CD4-positive, alpha-beta T cell treated with Interleukin-10 for 1 hour (primary cell): ENCODE data around the gene AFF1.
"Not testable (repeated sequence)": the region's sequence is repeated elsewhere in the genome, so short reads cannot be mapped to it uniquely, and the experiment has no call there.

Experiments used
- DNase-seq: peaks from one replicate; pipeline ENCODE4 v3.0.0-alpha.2; 2020

AFF1 gene

GRCh38 chr4:86959588-86960500 is 25.0 kb downstream of the AFF1 start:
- DNase-seq, result no peak

DNA sequence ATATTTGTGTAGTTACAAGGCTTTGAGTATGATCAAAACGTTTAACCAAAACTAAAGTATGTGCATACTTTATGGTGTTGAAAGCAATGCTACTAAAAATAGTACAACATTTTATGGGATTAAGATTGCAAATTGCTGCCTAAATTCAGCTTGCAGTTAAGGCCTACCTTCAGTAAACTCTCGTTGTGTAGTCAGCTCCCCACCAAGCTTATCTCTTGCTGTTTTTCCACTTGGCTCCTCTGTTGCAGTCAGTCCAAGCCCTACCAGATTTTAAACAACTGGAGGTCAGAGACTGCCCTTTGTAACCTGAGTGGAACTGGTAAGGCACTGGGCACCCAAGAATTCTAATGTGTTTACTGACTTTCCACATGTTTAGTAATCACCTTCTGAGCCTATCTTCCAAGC is 25.7 kb downstream of the AFF1 start:
- no peak for DNase-seq

- DNase-seq, result no peak
These were observed 26.3 kb downstream of the AFF1 start for GRCh38 chr4:86961116-86961515.

DNA sequence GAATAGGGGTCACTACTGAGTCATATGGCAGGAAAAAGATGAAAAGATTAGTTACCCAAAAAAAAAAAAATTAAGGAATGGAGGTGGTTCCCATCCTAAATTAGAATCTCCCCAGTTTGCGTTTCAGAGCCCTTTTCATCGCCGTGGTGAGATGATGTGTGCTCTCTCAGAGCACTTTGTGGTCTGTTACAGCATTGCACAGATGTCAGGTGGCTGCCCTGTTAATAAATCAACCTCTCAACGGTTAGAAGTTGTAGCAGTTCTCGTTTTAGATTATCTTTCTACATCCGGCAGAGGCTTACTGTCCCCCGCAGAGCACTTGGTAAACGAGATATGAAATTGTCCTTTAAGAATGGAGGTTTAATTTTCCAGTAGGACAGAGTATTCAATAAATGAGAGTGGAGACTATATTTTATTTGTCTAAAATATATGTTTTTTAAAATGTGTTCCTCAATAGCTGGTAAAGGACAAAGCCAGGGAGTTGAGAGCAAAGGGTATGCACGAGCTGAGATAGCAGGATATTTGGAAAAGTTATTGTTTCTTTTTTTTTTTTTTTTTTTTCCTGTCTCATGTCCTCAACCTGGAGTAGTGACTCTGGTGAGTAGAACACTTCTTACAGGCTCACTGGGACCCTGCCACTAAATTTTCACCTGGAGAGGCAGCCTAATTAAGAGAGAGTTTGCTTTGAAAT is 26.9 kb downstream of the AFF1 start:
- DNase-seq, result no peak

- DNase-seq, result no peak
These were observed 28.9 kb downstream of the AFF1 start for GRCh38 chr4:86963697-86964096.

- no peak for DNase-seq
These were observed 30.5 kb downstream of the AFF1 start for GRCh38 chr4:86965019-86965976.

DNA sequence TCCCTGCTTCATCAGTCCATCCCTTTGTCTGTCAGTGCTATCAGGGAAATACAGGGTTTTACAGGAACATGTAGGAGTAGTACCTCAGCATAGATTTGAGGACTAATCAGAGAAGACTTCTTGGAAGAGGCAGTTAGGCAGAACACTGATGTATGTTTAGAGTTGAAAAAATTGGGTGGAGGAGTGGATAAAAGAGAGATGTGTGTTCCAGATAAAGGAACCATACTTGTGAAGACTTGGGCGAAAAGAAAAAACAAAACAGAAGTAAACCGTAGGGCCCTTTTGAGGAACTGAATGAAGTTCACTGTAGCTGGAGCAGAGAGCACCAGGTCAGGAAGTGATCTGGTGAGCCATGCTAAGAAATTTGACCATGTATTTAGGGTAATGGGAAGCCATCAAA is 32.3 kb downstream of the AFF1 start:
- no peak for DNase-seq

DNA sequence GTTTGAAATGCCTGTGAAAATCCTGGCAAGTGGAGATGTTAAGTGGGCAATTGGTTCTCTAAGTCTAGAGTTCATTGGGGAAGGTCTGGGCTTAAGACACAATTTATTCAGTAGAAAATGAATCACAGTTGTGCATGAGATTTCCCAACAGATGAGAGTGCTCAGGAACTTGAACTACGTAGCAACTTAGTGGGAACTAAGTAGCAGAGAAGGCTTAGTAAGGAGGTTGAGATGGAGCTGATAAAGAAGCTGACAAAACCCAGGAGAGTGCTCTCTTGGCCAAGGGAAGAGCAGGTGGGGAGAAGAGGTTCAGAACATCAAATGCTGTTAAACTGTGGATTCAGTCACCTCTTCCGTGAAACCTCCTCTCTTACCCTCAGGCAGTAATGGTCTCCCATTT is 33.0 kb downstream of the AFF1 start:
- no peak for DNase-seq

GRCh38 chr4:86968547-86968946 is 33.7 kb downstream of the AFF1 start:
- no peak for DNase-seq

GRCh38 chr4:86970447-86971354 is 35.9 kb downstream of the AFF1 start:
- no peak for DNase-seq

DNA sequence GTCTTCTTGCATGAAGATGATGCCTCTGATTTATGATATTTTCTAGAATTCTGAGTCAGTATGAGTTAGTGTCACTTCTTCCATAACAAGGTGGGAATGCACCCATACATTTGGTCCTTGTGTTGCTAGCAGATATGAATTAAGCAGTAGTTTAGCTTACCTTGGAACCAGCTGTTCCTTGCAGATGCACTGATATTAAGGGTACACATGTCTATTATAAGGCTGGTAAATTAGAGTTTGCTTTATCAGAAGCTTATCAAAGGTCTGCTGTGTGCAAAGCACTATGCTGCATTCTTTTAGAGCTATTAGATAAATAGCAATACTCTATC is 36.5 kb downstream of the AFF1 start:
- DNase-seq, result no peak

GRCh38 chr4:86972997-86973396 is 38.2 kb downstream of the AFF1 start:
- DNase-seq, result no peak

DNA sequence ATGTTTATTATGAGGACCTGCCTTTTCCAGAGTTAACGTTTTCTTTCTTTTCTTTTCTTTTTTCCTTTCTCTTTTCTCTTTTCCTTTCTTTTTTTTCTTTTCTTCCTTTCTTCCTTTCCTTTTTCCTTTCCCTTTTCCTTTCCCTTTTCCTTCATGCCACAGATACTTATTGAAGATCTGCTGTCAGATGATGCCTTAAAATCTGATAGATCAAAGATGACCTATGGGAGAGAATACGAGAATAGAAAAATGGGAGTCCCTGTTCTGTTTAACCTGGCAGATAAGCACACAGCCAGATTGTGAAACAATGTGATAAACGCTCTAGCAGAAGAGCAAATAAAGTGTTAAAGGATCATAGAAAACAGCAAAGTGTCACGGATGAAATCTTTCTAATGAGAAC is 38.9 kb downstream of the AFF1 start:
- DNase-seq, result no peak

DNA sequence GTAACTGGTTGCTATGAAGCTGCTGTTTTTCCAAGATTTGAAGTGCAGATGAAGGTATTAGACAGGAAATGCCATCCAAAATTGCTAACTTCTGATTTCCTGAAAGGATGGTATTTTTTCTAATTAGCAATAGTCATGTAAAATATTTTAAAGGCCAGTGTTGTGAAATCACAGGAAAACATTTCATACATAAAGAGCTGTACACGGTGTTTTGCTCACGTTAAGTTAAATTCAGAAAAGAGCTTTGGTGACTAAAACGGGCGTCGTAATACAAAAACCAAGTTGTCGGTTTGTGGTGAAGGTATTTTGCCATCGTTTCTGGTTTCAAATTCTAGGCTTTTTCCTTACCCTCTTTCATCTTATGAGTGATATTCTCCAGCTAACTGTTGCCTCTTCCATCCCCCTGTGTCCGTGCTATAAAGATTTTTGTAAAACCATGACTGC is 39.8 kb downstream of the AFF1 start:
- DNase-seq, result no peak

- DNase-seq, result no peak
These were observed 41.1 kb downstream of the AFF1 start for GRCh38 chr4:86975927-86976326.

DNA sequence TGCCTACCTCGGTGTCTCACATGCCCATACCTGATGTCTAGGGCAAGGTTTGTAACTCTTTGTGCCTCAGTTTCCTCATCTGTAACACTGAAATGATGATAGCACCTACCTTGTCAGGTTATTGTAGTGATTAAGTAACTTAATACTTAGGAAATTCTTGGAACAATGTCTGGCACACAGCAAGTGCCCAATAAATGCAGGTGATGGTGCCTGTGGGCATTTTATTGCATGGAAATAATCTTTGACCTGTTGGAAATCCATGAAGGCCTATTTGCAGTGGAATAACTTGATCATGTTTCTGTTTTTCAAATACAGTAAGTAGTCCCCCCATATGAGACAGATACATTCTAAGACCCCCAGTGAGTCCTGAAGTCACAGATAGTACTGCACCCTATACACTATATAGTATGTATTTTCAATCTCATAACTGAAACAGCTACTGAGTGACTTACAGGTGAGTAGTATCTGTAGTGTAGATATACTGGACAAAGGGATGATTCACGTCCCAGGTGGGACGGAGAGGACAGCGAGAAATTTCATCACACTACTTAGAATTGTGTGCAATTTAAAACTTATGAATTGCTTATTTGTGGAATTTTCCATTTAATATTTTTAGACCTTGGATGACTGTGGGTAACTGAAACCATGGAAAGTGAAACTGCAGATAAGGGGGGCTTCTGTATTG is 42.1 kb downstream of the AFF1 start:
- DNase-seq, result no peak

DNA sequence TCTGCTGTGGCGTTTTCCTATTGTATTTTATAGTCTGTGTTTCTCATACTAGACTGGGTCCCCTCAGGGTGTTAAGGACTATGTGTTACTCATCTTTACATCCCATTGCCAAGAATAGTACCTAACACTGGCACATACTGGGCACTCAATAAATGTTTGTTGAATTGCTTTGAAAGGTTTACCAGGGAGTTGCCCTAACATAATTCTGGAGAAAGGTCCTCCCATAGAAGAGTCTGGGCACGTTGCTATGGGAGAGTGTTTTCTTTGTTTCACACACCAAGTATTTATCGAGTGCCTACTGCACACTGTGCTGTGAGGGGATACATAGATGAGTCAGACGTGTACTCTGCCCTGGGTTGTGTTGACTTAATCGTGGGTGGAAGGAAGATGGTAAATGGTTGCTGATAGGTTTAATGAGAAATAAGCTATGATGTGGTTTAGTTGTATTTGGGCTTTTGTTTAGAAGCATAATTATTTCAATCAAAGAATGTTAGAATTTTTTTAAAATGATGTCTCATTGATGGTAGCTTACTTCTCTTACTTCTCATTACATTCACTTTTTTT is 42.9 kb downstream of the AFF1 start:
- DNase-seq, result no peak

- DNase-seq, result no peak
These were observed 43.9 kb downstream of the AFF1 start for GRCh38 chr4:86978709-86979108.

- DNase-seq, result no peak
These were observed 45.4 kb downstream of the AFF1 start for GRCh38 chr4:86980230-86980629.

DNA sequence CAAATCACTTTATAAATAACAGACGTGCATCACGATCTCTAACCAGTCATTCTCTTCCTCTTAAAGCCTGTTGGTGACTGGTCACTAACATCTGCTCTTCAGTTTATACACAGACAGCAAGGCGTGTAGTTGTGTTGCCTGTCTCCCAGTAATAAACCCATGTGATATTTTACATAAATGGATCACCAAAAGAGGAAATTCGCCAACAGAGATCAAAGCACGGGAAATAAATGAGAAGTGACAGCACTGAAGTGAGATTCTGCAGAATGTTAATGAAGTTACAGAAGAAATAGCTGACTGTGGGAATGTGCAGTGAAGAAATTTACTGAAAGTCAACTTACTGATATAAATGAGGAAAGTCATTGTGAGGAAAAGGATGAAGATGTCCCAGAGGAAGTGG is 47.0 kb downstream of the AFF1 start:
- peak; percentile 12 for DNase-seq

GRCh38 chr4:86985852-86986251 is 51.0 kb downstream of the AFF1 start:
- DNase-seq, result not testable (repeated sequence)
